Lower leg skin (tissue), 3 donors: Measurements from ENCODE around the gene LRP1B.

Experiments
- CTCF ChIP-seq, 3 donors: fragments of 450-650 bp; IDR thresholded peaks; one replicate each; pipeline ENCODE4 v1.5.1; 2016; ENCODE audit warnings: antibody characterized with exemption in 3 of 3, mild to moderate bottlenecking in 3 of 3, moderate library complexity in 2 of 3
- POLR2A ChIP-seq, 2 donors: fragments of 450-650 bp; IDR thresholded peaks; one replicate each; pipeline ENCODE4 v1.6.1; 2016 to 2017; ENCODE audit warnings: antibody characterized with exemption in 2 of 2, mild to moderate bottlenecking in 1 of 2, moderate library complexity in 1 of 2

- no peak for TF ChIP-seq CTCF (IDR thresholded peaks at IDR 0.05)
- no peak for TF ChIP-seq POLR2A (IDR thresholded peaks at IDR 0.05)
Observed at GRCh38 chr2:140565756-140566155, 1565.1 kb downstream of the LRP1B start.
